CD4-positive, alpha-beta T cell (primary cell): ENCODE measurements around the gene LIG3. TPM values are rescaled to one million over a fixed set of nuclear protein-coding genes. Genes with fewer than 3 reads are reported as not detected.

Experiments used
- ATAC-seq: fragments of 200-7000 bp; cut with Tn5 transposase; one replicate; pipeline ENCODE4 v1.10.0; 2022; ENCODE audit warnings: mild to moderate bottlenecking; ENCODE audit not compliant: poor library complexity
- CTCF ChIA-PET: fragments of 350-600 bp; sonication (Branson Sonifier 250); formaldehyde crosslinking; loops from one replicate; lab custom pipeline; 2021; ENCODE audit warnings: antibody characterized with exemption, inconsistent platforms; lab: Charles Lee
- POLR2A ChIA-PET: fragments of 350-600 bp; sonication (Branson Sonifier 250); formaldehyde crosslinking; loops from one replicate; lab custom pipeline; 2021; ENCODE audit warnings: antibody characterized with exemption, inconsistent platforms; lab: Charles Lee
- DNase-seq, 14 experiments: peaks; one replicate each; pipeline ENCODE4 v3.0.0-alpha.2; 2013 to 2020; ENCODE audit warnings: mixed read lengths in 2 of 14
- H3K27ac ChIP-seq, 2 donors: one replicate each; pipeline versions ENCODE4 v1.5.1 to v1.7.0; 2013; ENCODE audit warnings: low read length in 2 of 2, low read depth in 1 of 2, mild to moderate bottlenecking in 1 of 2
- H3K27me3 ChIP-seq, 2 experiments: 1 replicate in 1 of 2; 2 replicates in 1 of 2; pipeline versions ENCODE4 v1.6.1 to v1.7.0; 2013; ENCODE audit warnings: low read length in 2 of 2, control low read depth in 1 of 2, mild to moderate bottlenecking in 1 of 2, moderate library complexity in 1 of 2; ENCODE audit not compliant: insufficient read depth in 2 of 2, control insufficient read depth in 1 of 2
- H3K36me3 ChIP-seq: one replicate; pipeline ENCODE4 v1.6.1; 2013; ENCODE audit warnings: low read length, control low read depth; ENCODE audit not compliant: insufficient read depth
- H3K4me1 ChIP-seq: one replicate; pipeline ENCODE4 v1.6.1; 2013; ENCODE audit warnings: low read length, control low read depth; ENCODE audit not compliant: insufficient read depth
- H3K4me3 ChIP-seq: one replicate; pipeline ENCODE4 v1.5.1; 2013; ENCODE audit warnings: mild to moderate bottlenecking, low read length, moderate library complexity
- H3K9me3 ChIP-seq, 2 experiments: 1 replicate in 1 of 2; 2 replicates in 1 of 2; pipeline versions ENCODE4 v1.6.1 to v1.7.0; 2013; ENCODE audit warnings: low read length in 2 of 2, mild to moderate bottlenecking in 2 of 2, control low read depth in 1 of 2, moderate library complexity in 1 of 2; ENCODE audit not compliant: control insufficient read depth in 1 of 2, insufficient read depth in 1 of 2
- H3K27ac Mint-ChIP-seq: one replicate; pipeline ENCODE4 v1.8.0; 2020; ENCODE audit warnings: mixed read lengths
- H3K27me3 Mint-ChIP-seq: one replicate; pipeline ENCODE4 v1.8.0; 2021; ENCODE audit warnings: mixed read lengths
- H3K36me3 Mint-ChIP-seq: one replicate; pipeline ENCODE4 v1.8.0; 2021; ENCODE audit warnings: low read depth, mixed read lengths
- H3K4me1 Mint-ChIP-seq: one replicate; pipeline ENCODE4 v1.8.0; 2021; ENCODE audit warnings: low read depth, mixed read lengths
- H3K4me3 Mint-ChIP-seq: one replicate; pipeline ENCODE4 v1.8.0; 2020; ENCODE audit warnings: mild to moderate bottlenecking, mixed read lengths
- H3K9me3 Mint-ChIP-seq: one replicate; pipeline ENCODE4 v1.8.0; 2020; ENCODE audit warnings: mixed read lengths
- CTCF ChIP-seq: fragments of 200-600 bp; IDR thresholded peaks from one replicate; pipeline ENCODE4 v1.8.0; 2022; ENCODE audit warnings: antibody characterized with exemption, mild to moderate bottlenecking
- intact Hi-C, 2 experiments: fragments of 100-400 bp; cut with DNase I in 1 of 2; cut with micrococcal nuclease in 1 of 2; formaldehyde crosslinking; loops; one replicate each; pipeline versions ENCODE4 v1.15.1 to v1.9.0; 2023 to 2025; cut with DNase I, micrococcal nuclease
- total RNA-seq, 174 experiments: library from RNA in 2 of 174; stranded (reverse) in 2 of 174; gene quantifications; one replicate each; pipeline ENCODE4 v1.2.3 and lab custom pipeline; 2021 to 2026

LIG3 gene
- total RNA-seq, 2 experiments from 2014 or later: 44.6 to 49.1 TPM

- Mint-ChIP-seq H3K36me3 (peaks cover 88% of the 10 kb centered on the region), H3K4me3 (no peak overlapping the region), H3K27ac (no peak overlapping the region), H3K4me1 (peaks cover 25% of the 10 kb centered on the region), H3K9me3 (no peaks in the 10 kb centered on the region), H3K27me3 (no peaks in the 10 kb centered on the region)
- ATAC-seq (no peak), DNase-seq (no peak)
- ChIA-PET CTCF (interaction anchor here (0.8 to 1.4 kb wide), 2 partner anchors 75 to 131 kb away, joined by 3 to 4 read pairs; partner anchors contain the start of genes RAD51D and RFFL), POLR2A (interaction anchor here (0.6 kb wide), 1 partner anchor 1008 kb away, joined by 4 read pairs; no protein-coding TSS in a partner anchor)
- Histone ChIP-seq H3K4me3 (no peak overlapping the region), H3K9me3 (no peaks in the 10 kb centered on the region), H3K27me3 (no peaks in the 10 kb centered on the region), H3K36me3 (peaks cover 72% of the 10 kb centered on the region), H3K27ac (no peak overlapping the region), H3K4me1 (no peaks in the 10 kb centered on the region)
- TF ChIP-seq CTCF: no peak
- intact Hi-C loops: loop anchor here in 1 of 2 experiments (10.0 kb wide), 1 partner anchor 564 kb away; no protein-coding TSS in a partner anchor
Observed at GRCh38 chr17:34988644-34989043, 8.3 kb downstream of the LIG3 start.

- POLR2A ChIA-PET: no interaction called here
- no peak overlapping the region for H3K4me3 ChIP-seq
- no peak for ATAC-seq
- H3K27me3 ChIP-seq: no peaks in the 10 kb centered on the region
- no peak overlapping the region for H3K4me3 Mint-ChIP-seq
- H3K27ac ChIP-seq: no peak overlapping the region
- no peaks in the 10 kb centered on the region for H3K27me3 Mint-ChIP-seq
- no peaks in the 10 kb centered on the region for H3K9me3 Mint-ChIP-seq
- intact Hi-C loops: loop anchor here in 1 of 2 experiments (10.0 kb wide), 1 partner anchor 565 kb away; no protein-coding TSS in a partner anchor
- H3K27ac Mint-ChIP-seq: no peak overlapping the region
- no peak for TF ChIP-seq CTCF
- peaks cover 88% of the 10 kb centered on the region for H3K36me3 Mint-ChIP-seq
- peaks cover 17% of the 10 kb centered on the region for H3K4me1 Mint-ChIP-seq
- no peaks in the 10 kb centered on the region for H3K4me1 ChIP-seq
- H3K36me3 ChIP-seq: peaks cover 77% of the 10 kb centered on the region
- H3K9me3 ChIP-seq: no peaks in the 10 kb centered on the region
- CTCF ChIA-PET: interaction anchor here (0.8 to 1.4 kb wide), 2 partner anchors 74 to 130 kb away, joined by 3 to 4 read pairs; partner anchors contain the start of genes RAD51D and RFFL
- no peak for DNase-seq
Observed at GRCh38 chr17:34989473-34989872, 9.2 kb downstream of the LIG3 start.

GRCh38 chr17:34990921-34991365, 10.6 kb downstream of the LIG3 start:
- no peak for ATAC-seq
- intact Hi-C loops: no loop called here
- Mint-ChIP-seq H3K36me3 (peaks cover 92% of the 10 kb centered on the region), H3K4me1 (peaks cover 5% of the 10 kb centered on the region), H3K4me3 (no peak overlapping the region), H3K27ac (no peak overlapping the region), H3K27me3 (no peaks in the 10 kb centered on the region), H3K9me3 (no peaks in the 10 kb centered on the region)
- H3K27me3 ChIP-seq: no peaks in the 10 kb centered on the region
- H3K9me3 ChIP-seq: no peaks in the 10 kb centered on the region
- ChIA-PET POLR2A (interaction anchor here (1.2 to 2.0 kb wide), 3 partner anchors 10 to 128 kb away, joined by 3 to 6 read pairs (median 6); partner anchors contain the start of genes LIG3 and RFFL), CTCF (interaction anchor here (1.3 kb wide), 1 partner anchor 772 kb away, joined by 3 read pairs; no protein-coding TSS in a partner anchor)
- peaks cover 85% of the 10 kb centered on the region for H3K36me3 ChIP-seq
- no peaks in the 10 kb centered on the region for H3K4me1 ChIP-seq
- no peak overlapping the region for H3K4me3 ChIP-seq
- peak in 2 of 14 experiments; percentile 11 to 14 for DNase-seq
- TF ChIP-seq CTCF: no peak
- no peak overlapping the region for H3K27ac ChIP-seq
